Gastrocnemius medialis (tissue), 4 donors: ENCODE measurements around the gene MAOB. TPM values are rescaled to one million over a fixed set of nuclear protein-coding genes. Genes with fewer than 3 reads are reported as not detected.
"Not testable (repeated sequence)": the region's sequence is repeated elsewhere in the genome, so short reads cannot be mapped to it uniquely, and the experiment has no call there.

ENCODE experiments used
- ATAC-seq, 2 donors: fragments of 150-250 bp; one replicate each; pipeline ENCODE4 v1.9.1; 2016
- DNase-seq, 2 donors: peaks; one replicate each; pipeline ENCODE4 v3.0.0-alpha.2; 2019
- H3K27ac ChIP-seq, 4 donors: fragments of 200-600 bp; sonication (generic); 1 replicate in 1 of 4; 2 replicates in 3 of 4; pipeline ENCODE4 v1.5.1; 2016 to 2018; ENCODE audit warnings: mild to moderate bottlenecking in 2 of 4, moderate library complexity in 1 of 4
- H3K27me3 ChIP-seq, 3 donors: fragments of 200-600 bp; sonication (generic) in 2 of 3; 1 replicate in 1 of 3; 2 replicates in 2 of 3; pipeline versions ENCODE4 v1.5.1 to v1.6.0; 2016 to 2019; ENCODE audit warnings: mild to moderate bottlenecking in 1 of 3, moderate library complexity in 1 of 3
- H3K36me3 ChIP-seq, 2 donors: fragments of 200-600 bp; sonication (generic) in 1 of 2; one replicate each; pipeline ENCODE4 v1.5.1; 2017 to 2018
- H3K4me1 ChIP-seq, 2 donors: fragments of 200-600 bp; sonication (generic) in 1 of 2; one replicate each; pipeline ENCODE4 v1.5.1; 2016 to 2017; ENCODE audit warnings: mild to moderate bottlenecking in 2 of 2
- H3K4me3 ChIP-seq, 4 donors: fragments of 200-600 bp; sonication (generic) in 3 of 4; 1 replicate in 1 of 4; 2 replicates in 3 of 4; pipeline ENCODE4 v1.5.1; 2016 to 2019; ENCODE audit warnings: mild to moderate bottlenecking in 2 of 4
- H3K9me3 ChIP-seq, 3 donors: fragments of 200-600 bp; sonication (generic) in 2 of 3; 1 replicate in 1 of 3; 2 replicates in 2 of 3; pipeline ENCODE4 v1.5.1; 2016 to 2019
- POLR2A ChIP-seq, 2 donors: fragments of 450-650 bp; IDR thresholded peaks; one replicate each; pipeline ENCODE4 v1.6.1; 2017; ENCODE audit warnings: antibody characterized with exemption in 2 of 2, mild to moderate bottlenecking in 2 of 2, moderate library complexity in 2 of 2
- in situ Hi-C, 4 donors: fragments of 200-750 bp; cut with MboI; loops; one replicate each; pipeline versions ENCODE4 v1.15.0 to v1.8.0; 2017; ENCODE audit warnings: low sequenced_read_pairs in 4 of 4
- intact Hi-C: fragments of 100-400 bp; cut with DNase I; formaldehyde crosslinking; loops from one replicate; pipeline ENCODE4 v1.15.1; 2023; ENCODE audit warnings: low total_unique reads
- total RNA-seq, 4 donors: library from RNA; depleted of rRNA; stranded (reverse); fragments of >200 nt; gene quantifications; one replicate each; pipeline versions ENCODE4 v1.1.0 to v1.2.3, GENCODE V29; 2016
- TF ChIP-seq, protein P1 (sequence below), 5 experiments: fragments of 450-650 bp in 3 of 5; fragments of 200-600 bp in 2 of 5; sonication (generic) in 2 of 5; IDR thresholded peaks in 4 of 5; conservative IDR thresholded peaks in 1 of 5; 1 replicate in 4 of 5; 2 replicates in 1 of 5; pipeline ENCODE4 v1.5.1; 2016 to 2019; ENCODE audit warnings: antibody characterized with exemption in 5 of 5, mild to moderate bottlenecking in 3 of 5, moderate library complexity in 3 of 5

Gene MAOB
- total RNA-seq, 4 donors from 2014 or later, result 7.8 to 34.5 (median 29.3) TPM

DNA sequence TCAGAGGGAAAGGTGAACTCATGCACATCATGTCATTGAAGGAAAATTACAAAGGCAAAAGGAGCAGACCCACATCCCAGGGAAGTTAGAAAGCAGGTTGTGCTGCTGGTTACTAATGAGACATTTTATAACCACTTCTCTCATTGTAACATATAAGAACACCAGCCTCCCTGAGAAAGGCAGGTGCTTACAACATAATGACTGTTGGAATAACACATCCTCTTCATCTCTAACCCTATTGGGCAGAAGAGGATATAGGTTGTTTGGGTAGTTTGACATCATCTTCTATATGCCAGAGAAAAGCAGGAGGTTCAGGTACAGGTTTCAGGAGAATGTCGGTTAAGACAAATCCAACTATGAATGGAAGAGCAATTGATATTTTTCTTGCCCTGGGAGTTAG, 148.6 kb downstream of the MAOB start:
- TF ChIP-seq, protein P1, sequence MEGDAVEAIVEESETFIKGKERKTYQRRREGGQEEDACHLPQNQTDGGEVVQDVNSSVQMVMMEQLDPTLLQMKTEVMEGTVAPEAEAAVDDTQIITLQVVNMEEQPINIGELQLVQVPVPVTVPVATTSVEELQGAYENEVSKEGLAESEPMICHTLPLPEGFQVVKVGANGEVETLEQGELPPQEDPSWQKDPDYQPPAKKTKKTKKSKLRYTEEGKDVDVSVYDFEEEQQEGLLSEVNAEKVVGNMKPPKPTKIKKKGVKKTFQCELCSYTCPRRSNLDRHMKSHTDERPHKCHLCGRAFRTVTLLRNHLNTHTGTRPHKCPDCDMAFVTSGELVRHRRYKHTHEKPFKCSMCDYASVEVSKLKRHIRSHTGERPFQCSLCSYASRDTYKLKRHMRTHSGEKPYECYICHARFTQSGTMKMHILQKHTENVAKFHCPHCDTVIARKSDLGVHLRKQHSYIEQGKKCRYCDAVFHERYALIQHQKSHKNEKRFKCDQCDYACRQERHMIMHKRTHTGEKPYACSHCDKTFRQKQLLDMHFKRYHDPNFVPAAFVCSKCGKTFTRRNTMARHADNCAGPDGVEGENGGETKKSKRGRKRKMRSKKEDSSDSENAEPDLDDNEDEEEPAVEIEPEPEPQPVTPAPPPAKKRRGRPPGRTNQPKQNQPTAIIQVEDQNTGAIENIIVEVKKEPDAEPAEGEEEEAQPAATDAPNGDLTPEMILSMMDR (IDR thresholded peaks at IDR 0.05 in 4 of 5, conservative IDR thresholded peaks at IDR 0.05 in 1 of 5), result no peak
- TF ChIP-seq POLR2A (IDR thresholded peaks at IDR 0.05), result no peak
- intact Hi-C loops, result no loop called here
- Histone ChIP-seq H3K27ac (no peak overlapping the region), H3K4me3 (no peak overlapping the region), H3K9me3 (no peaks in the 10 kb centered on the region), H3K4me1 (no peaks in the 10 kb centered on the region), H3K36me3 (no peaks in the 10 kb centered on the region), H3K27me3 (no peaks in the 10 kb centered on the region)
- DNase-seq (no peak), ATAC-seq (no peak)
- in situ Hi-C loops, result no loop called here

DNA sequence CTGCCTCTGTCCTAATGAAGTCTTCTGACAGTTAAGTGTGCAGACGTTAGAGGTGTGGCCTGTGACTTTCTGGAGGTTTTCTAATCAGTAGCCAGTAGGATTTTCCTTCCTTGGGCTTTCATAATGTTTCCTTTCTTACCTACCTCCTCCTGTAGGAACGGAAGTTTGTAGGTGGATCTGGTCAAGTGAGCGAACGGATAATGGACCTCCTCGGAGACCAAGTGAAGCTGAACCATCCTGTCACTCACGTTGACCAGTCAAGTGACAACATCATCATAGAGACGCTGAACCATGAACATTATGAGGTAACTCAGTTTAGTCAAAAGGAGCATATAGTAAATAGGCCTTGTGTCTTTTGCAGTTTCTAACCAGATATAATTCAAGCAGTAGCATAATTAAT, 151.2 kb downstream of the MAOB start:
- in situ Hi-C loops (no loop called here), intact Hi-C loops (no loop called here)
- Histone ChIP-seq H3K9me3 (no peaks in the 10 kb centered on the region), H3K4me3 (no peak overlapping the region), H3K27me3 (no peaks in the 10 kb centered on the region), H3K36me3 (no peaks in the 10 kb centered on the region), H3K4me1 (no peaks in the 10 kb centered on the region), H3K27ac (no peak overlapping the region)
- TF ChIP-seq POLR2A (IDR thresholded peaks at IDR 0.05), result no peak
- DNase-seq (no peak), ATAC-seq (no peak)

DNA sequence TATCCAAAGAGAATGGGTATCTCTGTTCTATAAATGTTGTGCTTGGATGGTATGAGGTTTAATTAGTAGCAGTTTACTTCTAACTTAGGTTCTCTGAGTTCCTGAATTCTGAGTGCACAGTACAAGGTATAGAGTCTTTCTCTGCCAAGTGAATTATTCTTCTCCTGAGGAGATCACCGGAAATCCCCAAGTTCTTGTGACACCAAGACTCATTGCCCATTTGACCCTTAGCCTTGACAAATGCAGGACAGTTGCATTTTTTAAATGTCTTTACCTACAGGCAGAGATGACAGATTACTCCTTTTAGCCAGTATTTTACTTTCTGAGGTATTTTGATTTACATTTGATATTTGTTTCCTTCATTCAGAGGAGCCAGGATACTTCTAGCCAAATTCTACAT, 153.3 kb downstream of the MAOB start:
- no peak overlapping the region for H3K27ac ChIP-seq
- no peaks in the 10 kb centered on the region for H3K9me3 ChIP-seq
- intact Hi-C loops (no loop called here), in situ Hi-C loops (no loop called here)
- DNase-seq (no peak), ATAC-seq (no peak)
- H3K36me3 ChIP-seq, result no peaks in the 10 kb centered on the region
- H3K27me3 ChIP-seq, result no peaks in the 10 kb centered on the region
- H3K4me1 ChIP-seq, result no peaks in the 10 kb centered on the region
- no peak overlapping the region for H3K4me3 ChIP-seq
- TF ChIP-seq POLR2A (IDR thresholded peaks at IDR 0.05), result no peak
- TF ChIP-seq, protein P1 (IDR thresholded peaks at IDR 0.05 in 4 of 5, conservative IDR thresholded peaks at IDR 0.05 in 1 of 5), result no peak

DNA sequence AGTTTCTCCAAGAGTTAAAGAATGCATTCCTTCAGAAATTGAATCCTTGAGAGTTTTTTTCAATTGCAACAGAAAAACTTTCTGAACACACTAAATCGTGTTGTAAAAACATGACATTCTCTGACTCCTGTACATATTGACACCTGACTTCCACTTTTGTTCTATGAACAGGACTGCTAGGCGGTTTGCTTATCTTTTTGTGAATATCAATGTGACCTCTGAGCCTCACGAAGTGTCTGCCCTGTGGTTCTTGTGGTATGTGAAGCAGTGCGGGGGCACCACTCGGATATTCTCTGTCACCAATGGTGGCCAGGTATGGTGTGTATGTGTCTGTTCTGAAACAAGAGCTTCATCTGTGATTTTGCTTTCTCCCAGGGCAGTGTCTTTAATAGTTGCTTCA, 154.2 kb downstream of the MAOB start:
- Histone ChIP-seq H3K4me3 (no peak overlapping the region), H3K27ac (no peak overlapping the region), H3K9me3 (no peaks in the 10 kb centered on the region), H3K27me3 (no peaks in the 10 kb centered on the region), H3K4me1 (no peaks in the 10 kb centered on the region), H3K36me3 (no peaks in the 10 kb centered on the region)
- ATAC-seq (no peak), DNase-seq (no peak)
- TF ChIP-seq POLR2A (IDR thresholded peaks at IDR 0.05), result no peak
- TF ChIP-seq, protein P1 (IDR thresholded peaks at IDR 0.05 in 4 of 5, conservative IDR thresholded peaks at IDR 0.05 in 1 of 5), result no peak
- intact Hi-C loops, result no loop called here
- in situ Hi-C loops, result no loop called here

DNA sequence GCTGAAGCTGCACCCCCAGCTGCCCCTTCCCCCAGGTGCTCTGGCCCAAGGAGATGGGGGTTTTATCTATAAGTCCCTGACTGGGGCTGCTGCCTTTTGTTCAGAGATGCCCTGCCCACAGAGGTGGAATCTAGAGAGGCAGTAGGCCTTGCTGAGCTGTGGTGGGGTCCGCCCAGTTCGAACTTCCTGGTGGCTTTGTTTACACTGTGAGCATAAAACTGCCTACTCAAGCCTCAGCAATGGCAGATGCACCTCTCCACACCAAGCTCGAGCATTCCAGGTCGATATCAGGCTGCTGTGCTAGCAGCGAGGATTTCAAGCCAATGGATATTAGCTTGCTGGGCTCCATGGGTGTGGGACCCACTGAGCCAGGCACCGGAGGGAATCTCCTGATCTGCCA, 155.0 kb downstream of the MAOB start:
- H3K9me3 ChIP-seq, H3K36me3 ChIP-seq, H3K4me3 ChIP-seq, H3K4me1 ChIP-seq, DNase-seq, intact Hi-C loops, H3K27me3 ChIP-seq, H3K27ac ChIP-seq, in situ Hi-C loops, ATAC-seq: not testable (repeated sequence)

DNA sequence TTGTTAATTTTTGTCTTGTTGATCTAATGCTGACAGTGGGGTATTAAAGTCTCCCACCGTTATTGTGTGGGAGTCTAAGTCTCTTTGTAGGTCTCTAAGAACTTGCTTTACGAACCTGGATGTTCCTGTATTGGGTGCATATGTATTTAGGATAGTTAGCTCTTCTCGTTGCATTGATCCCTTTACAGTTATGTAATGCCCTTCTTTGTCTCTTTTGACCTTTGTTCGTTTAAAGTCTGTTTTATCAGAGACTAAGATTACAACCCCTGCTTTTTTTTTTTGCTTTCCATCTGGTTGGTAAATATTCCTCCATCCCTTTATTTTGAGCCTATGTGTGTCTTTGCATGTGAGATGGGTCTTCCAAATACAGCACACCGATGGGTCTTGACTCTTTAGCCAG, 157.0 kb downstream of the MAOB start:
- H3K36me3 ChIP-seq, H3K27me3 ChIP-seq, in situ Hi-C loops, H3K4me1 ChIP-seq, H3K27ac ChIP-seq, ATAC-seq, intact Hi-C loops, H3K4me3 ChIP-seq, DNase-seq, H3K9me3 ChIP-seq: not testable (repeated sequence)
